Liver (tissue), 3 donors: ENCODE results near the gene TENT4B.

Experiments used
- FOXA1 ChIP-seq: IDR thresholded peaks from 2 replicates; pipeline ENCODE4 v1.6.1; 2016; ENCODE audit warnings: antibody characterized with exemption
- JUND ChIP-seq, 2 donors: IDR thresholded peaks; 2 replicates each; pipeline ENCODE4 v1.6.1; 2016; ENCODE audit warnings: antibody characterized with exemption in 2 of 2
- RAD21 ChIP-seq, 2 donors: IDR thresholded peaks; 2 replicates each; pipeline ENCODE4 v1.6.1; 2016; ENCODE audit warnings: antibody characterized with exemption in 2 of 2, mild to moderate bottlenecking in 2 of 2
- SP1 ChIP-seq: IDR thresholded peaks from 2 replicates; pipeline ENCODE4 v1.6.1; 2018; ENCODE audit warnings: antibody characterized with exemption, mild to moderate bottlenecking
- TAF1 ChIP-seq: conservative IDR thresholded peaks from 2 replicates; pipeline ENCODE4 v1.6.1; 2016; ENCODE audit warnings: antibody characterized with exemption, mild to moderate bottlenecking
- YY1 ChIP-seq: IDR thresholded peaks from 2 replicates; pipeline ENCODE4 v1.6.1; 2016; ENCODE audit warnings: antibody characterized with exemption, mild to moderate bottlenecking
- TF ChIP-seq, protein P1 (sequence below): fragments of 150-350 bp; IDR thresholded peaks from 2 replicates; pipeline ENCODE4 v1.5.1; 2017; ENCODE audit warnings: improper control_type of control experiment, low read depth, low read length; ENCODE audit not compliant: missing input control
- TF ChIP-seq, protein P2 (sequence below): IDR thresholded peaks from 2 replicates; pipeline ENCODE4 v1.6.1; 2016; ENCODE audit warnings: antibody characterized with exemption
- TF ChIP-seq, protein P3 (sequence below): IDR thresholded peaks from 2 replicates; pipeline ENCODE4 v1.6.1; 2016; ENCODE audit warnings: antibody characterized with exemption
- donor health status: healthy.
- donor health status: healthy.

DNA sequence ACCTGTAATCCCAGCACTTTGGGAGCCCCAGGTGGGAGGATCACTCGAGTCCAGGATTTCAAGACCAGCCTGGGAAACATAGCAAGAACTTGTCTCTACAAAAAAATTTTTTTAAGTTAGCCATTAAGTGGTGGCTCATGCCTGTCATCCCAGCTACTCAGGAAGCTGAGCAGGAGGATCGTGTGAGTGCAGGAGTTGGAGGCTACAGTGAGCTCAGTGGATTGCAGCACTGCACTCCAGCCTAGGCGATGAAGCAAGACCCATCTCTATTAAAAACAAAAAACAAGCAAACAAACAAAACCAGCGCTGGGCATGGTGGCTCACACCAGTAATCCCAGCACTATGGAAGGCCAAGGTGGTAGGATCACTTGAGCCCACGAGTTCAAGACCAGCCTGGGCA, 49.3 kb upstream of the TENT4B start:
- TF ChIP-seq, protein P1, sequence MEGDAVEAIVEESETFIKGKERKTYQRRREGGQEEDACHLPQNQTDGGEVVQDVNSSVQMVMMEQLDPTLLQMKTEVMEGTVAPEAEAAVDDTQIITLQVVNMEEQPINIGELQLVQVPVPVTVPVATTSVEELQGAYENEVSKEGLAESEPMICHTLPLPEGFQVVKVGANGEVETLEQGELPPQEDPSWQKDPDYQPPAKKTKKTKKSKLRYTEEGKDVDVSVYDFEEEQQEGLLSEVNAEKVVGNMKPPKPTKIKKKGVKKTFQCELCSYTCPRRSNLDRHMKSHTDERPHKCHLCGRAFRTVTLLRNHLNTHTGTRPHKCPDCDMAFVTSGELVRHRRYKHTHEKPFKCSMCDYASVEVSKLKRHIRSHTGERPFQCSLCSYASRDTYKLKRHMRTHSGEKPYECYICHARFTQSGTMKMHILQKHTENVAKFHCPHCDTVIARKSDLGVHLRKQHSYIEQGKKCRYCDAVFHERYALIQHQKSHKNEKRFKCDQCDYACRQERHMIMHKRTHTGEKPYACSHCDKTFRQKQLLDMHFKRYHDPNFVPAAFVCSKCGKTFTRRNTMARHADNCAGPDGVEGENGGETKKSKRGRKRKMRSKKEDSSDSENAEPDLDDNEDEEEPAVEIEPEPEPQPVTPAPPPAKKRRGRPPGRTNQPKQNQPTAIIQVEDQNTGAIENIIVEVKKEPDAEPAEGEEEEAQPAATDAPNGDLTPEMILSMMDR: no peak
- TF ChIP-seq, protein P2, sequence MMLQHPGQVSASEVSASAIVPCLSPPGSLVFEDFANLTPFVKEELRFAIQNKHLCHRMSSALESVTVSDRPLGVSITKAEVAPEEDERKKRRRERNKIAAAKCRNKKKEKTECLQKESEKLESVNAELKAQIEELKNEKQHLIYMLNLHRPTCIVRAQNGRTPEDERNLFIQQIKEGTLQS: no peak
- TF ChIP-seq TAF1 (no peak), RAD21 (IDR thresholded peaks at IDR 0.05) (no peak), YY1 (no peak), FOXA1 (no peak), JUND (IDR thresholded peaks at IDR 0.05) (no peak), SP1 (no peak)
- TF ChIP-seq, protein P3, sequence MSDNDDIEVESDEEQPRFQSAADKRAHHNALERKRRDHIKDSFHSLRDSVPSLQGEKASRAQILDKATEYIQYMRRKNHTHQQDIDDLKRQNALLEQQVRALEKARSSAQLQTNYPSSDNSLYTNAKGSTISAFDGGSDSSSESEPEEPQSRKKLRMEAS: no peak
